Hippocampal formation (tissue), 2 donors: ENCODE data around the gene ZDHHC8.

Experiments
- DNase-seq, 2 donors: peaks; one replicate each; lab custom pipeline; 2025; lab: John Stamatoyannopoulos, UW

Gene ZDHHC8

GRCh38 chr22:20095521-20095920 is 36.1 kb upstream of the ZDHHC8 start:
- no peak for DNase-seq

- DNase-seq: no peak
Observed at GRCh38 chr22:20096574-20097420, 34.8 kb upstream of the ZDHHC8 start.

GRCh38 chr22:20099099-20099711 is 32.4 kb upstream of the ZDHHC8 start:
- DNase-seq: no peak

- no peak for DNase-seq
Observed at GRCh38 chr22:20101638-20102037, 30.0 kb upstream of the ZDHHC8 start.

DNA sequence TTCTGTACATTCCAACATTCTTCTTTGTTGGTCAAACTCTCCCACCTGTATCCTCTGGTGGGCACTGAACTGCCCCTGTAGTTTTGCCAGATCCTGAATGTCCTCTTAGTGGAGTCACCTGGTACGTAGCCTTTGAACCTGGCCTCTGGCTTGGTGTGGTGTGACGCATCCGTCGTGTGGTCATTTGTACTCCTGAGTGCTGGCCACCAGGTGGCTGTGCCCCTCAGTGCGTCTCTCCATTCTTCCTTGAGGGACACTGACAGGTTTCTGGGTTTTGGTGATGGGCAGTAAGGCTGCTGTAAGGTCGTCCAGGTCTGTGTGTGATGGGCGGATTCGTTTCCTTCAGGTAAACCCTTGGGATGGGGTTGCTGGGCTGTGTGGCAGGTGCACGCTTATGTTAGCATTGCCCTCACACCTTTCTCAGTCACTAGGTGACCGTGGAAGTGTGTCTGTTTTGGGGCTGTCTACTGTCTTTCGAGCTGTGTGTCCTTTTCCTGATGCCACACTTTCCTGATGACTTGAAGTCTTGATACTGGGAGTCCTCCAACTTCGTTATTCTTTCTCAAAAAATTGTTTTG is 29.3 kb upstream of the ZDHHC8 start:
- no peak for DNase-seq

DNA sequence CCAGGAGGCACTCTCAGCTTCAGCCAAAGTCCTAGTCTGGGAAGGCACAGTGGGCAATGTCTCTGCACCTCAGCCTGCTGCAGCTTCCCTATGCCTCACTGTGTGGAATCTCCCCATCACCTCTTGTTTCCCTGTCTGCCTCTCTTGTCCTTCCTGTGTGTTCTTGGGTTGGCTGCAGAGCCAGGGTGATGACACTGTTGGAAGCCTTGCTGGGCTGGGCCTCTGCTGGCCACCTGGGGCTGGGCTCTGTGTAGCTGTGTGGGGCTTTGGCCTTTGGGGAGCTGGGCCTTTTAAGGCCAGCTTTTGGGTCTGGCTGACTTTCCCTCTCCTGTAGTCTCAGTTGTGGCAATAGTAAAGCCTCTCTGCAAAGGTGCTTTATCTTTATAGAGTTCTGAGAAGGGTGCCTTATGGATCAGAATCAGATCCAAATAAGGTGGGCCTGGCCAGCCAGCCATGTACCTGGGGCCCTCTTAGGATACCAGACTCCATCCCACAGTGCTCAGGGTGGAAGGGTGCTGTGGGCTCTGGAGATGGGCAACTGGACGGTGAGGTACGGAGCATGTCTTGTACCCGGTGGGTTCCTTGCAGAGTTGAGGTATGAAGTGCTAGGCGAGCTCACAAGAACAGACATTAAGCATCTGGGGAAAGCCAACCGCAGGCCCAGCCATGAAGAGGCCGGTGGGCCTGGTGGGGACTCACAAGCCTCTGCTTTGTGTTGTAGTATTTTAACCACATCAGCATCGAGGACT is 26.0 kb upstream of the ZDHHC8 start:
- DNase-seq: no peak

DNA sequence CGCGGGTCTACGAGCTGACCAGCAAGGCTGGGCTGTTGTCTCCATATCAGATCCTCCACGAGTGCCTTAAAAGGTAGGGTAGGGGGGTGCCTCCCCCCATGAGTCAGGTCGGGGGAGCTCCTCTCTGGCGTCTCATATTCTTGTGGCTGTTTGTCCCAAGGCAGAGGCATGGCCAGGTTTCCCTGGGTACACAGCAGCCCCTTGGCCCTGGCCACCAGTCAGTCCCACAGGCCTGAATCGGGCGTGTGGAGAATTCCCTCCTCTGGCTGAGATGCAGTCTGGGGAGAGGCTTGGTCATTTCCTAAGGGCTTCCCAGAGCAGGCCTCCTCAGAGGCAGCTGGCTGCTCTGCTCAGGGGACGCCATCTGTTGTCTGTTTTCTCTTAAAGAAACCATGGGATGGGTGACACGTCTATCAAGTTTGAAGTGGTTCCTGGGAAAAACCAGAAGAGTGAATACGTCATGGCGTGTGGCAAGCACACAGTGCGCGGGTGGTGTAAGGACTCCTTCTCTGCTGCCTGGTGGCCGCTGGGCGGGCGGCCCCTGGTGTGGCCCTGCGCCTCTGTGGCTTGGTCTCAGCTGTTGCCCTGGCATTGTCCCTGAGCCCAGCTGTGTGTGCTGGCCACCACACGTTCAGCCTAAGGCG is 25.3 kb upstream of the ZDHHC8 start:
- no peak for DNase-seq

- no peak for DNase-seq
Observed at GRCh38 chr22:20106849-20107237, 24.8 kb upstream of the ZDHHC8 start.

DNA sequence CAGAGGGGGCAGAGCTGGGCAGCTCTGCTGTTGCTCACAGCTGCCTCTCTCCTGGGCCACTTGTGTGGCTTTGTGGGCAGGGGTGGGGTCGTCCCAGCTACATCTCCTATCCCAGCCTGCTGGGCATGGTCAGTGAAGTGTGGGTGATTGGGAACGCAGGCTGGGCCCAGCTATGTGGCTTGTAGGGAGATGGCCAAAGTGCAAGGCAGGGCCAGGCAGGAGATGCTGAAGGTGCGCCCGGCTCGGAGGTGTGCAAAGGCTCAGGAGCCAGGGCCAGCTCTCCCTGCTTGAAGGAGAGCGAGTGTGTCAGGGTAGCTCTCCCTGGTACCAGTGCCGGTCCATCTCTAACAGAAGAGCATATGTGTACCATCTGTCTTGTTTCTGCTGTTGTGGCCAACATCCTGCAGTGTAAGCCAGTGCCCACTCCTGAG is 24.1 kb upstream of the ZDHHC8 start:
- no peak for DNase-seq

DNA sequence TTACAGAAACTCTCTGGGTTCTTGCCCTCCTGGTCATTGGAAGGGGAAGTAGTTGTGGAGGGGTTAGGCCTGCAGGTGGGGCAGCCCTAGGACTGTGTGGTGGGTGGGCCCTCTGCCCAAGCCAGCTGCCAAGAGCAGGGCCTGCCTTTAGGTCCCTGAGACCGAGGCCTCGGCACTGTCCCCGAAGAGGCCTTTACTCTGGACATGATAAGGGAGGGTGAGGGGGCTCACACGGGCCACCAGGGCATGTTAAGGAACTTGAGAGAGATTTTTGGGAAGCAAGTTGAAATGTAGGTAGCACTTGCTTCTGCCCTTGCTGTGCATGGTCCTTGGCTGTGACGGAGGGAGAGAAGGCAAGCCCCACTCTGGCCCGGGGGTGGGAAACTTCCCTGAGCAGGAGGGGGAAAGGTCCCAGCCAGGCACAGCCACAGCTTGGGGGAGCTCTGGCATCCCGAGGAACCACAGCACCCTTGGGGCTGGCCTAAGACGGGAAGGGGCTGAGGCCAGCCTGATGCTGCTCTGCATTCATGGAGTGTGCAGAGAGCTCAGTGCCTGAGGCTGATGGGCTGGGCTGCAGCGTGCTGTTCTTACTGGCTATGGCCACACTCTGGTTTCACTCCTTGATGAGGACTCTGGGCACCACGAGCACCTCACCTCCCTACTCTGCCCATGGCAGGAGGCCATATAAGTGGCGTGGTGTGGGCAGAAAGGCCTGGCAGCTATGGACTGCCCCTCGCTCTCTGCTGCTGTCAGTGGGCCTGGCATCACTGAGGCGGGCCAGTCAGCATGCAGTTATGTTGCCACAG is 23.4 kb upstream of the ZDHHC8 start:
- no peak for DNase-seq

GRCh38 chr22:20108757-20109230 is 22.8 kb upstream of the ZDHHC8 start:
- no peak for DNase-seq

GRCh38 chr22:20109411-20110358 is 21.9 kb upstream of the ZDHHC8 start:
- no peak for DNase-seq

DNA sequence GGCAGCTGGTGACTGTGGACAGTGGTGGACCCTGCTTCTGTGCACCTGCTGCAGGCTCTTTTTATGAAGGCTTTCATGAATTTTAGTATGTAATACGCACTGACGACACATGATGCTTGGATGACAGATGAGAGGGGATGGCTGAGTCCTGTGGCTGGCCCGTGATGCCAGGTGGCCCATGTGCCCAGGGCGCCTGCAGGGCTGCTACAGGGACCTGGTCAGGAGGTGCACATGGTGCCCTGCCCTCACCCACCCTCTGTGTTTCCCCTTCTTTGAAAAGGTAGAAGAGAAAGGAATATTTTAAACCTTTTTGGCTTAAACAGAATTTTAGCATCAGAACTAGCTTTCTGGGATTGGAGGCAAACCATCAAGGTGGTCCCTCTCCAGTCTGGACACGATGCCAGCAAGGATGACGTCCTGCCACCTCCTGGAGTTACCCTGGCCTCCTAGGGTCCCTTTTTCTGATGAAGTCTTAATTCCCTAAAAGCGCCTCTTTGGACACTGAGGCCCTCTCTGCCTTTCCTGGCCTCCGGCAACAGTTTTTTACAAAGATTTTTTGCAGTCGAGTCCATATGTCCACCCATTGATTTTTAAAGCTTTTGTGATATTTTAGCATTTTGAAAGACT is 21.1 kb upstream of the ZDHHC8 start:
- DNase-seq: no peak

DNA sequence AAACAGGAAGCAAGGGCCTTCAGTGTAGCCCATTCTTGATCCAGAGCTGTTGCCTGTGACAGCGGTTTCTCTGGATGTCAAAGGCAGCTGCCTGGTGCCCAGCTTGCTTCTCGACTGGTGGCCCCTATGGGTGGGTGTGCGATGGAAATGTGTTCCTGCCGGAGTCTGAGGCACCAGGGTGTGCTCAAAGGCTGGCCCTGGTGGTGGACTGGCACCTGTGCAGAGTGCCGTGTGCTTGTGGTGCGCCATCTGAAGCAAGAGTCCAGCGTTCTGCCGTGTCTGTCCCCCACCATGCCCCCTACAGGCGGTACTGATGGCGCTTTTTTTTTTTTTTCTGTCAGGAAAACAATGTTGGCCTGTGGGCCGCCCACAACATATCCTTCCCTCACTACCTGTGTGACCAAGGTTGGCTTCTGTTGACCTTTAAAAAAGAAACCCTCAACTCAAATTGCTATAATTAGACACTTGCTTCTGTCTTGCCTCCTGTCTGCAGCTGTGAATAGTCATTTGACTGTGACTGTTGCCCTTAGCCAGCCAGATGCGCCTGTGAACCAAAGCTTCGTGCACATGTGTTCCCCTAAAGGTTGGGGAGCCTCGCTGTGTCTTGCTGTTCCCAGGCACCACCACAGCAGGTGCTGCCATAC is 20.4 kb upstream of the ZDHHC8 start:
- DNase-seq: no peak

DNA sequence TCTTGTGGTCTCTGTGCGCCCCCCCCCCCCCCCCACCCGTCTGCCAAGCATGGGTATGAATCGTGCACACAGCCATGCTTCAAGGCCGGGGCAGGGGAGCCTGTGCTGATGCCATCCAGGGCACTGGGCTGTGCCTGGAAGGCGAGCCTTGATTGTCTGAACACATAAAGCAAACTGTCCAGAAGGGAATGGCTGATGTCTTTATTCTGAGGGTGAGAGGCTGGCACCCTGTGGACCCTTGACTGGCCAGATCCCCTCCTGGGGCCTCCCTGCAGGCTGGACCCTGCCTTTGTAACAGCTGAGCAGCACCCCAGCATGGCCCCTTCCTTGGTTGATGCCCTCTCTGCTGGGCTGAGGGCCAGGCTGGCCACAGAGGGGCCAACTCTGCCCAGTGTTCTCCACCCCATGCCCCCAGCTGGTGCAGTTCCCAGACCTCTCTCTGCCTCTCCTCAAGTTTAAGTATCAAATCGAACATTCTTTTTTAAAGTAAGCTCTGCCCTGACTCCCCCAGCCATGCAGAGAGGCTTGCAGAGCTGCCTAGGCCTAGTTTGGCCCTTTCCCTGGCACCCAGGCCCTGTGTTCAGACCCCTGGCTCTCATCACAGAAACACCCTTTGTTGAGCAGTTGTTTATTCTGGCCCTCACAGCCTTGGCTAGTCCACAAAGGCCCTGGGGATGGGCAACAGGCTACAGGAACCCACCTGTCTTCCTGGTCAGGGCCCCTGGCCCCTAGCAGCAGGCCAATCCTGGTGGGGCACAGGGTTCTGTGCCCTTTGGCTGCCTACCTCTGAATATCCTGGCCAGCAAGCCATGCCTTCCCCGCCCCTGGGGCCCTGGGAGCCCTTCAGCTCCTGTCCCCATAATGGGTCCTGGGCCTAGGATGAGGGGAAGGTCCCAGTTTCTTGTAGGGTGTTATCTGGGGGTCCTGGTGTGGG is 19.6 kb upstream of the ZDHHC8 start:
- no peak for DNase-seq

GRCh38 chr22:20112623-20113511 is 18.7 kb upstream of the ZDHHC8 start:
- DNase-seq: no peak
